Brain microvascular endothelial cell (primary cell): Measurements from ENCODE around the gene PIP4K2A.
A peak's percentile ranks its signal among the peaks of the same experiment; 100 is the strongest.

Experiments used
- DNase-seq: peaks from one replicate; pipeline ENCODE4 v3.0.0-alpha.2; 2020
- H3K27ac ChIP-seq: fragments of 250-450 bp; sonication (Bioruptor Pico); 2 replicates; pipeline ENCODE4 v1.5.1; 2020; ENCODE audit warnings: mild to moderate bottlenecking, moderate library complexity
- H3K27me3 ChIP-seq: fragments of 250-450 bp; sonication (Bioruptor Pico); replicated peaks from 2 replicates; pipeline ENCODE4 v1.5.1; 2020; ENCODE audit warnings: mild to moderate bottlenecking
- H3K36me3 ChIP-seq: fragments of 250-450 bp; sonication (Bioruptor Pico); replicated peaks from 2 replicates; pipeline ENCODE4 v1.5.1; 2020; ENCODE audit warnings: mild to moderate bottlenecking
- H3K4me3 ChIP-seq: 2 replicates; pipeline ENCODE4 v1.5.1; 2011; ENCODE audit warnings: low read depth, mild to moderate bottlenecking, control low read depth, low read length, moderate library complexity
- CTCF ChIP-seq: IDR thresholded peaks from 2 replicates; pipeline ENCODE4 v1.5.1; 2011; ENCODE audit warnings: low read depth, mild to moderate bottlenecking, moderate library complexity, low read length, control low read depth, inconsistent platforms; ENCODE audit errors: missing control alignments
- in situ Hi-C: cut with HindIII; loops from 2 replicates; pipeline ENCODE4 v1.10.0; 2017; ENCODE audit warnings: low sequenced_read_pairs, low pct_ligation_motif_present

PIP4K2A gene

DNA sequence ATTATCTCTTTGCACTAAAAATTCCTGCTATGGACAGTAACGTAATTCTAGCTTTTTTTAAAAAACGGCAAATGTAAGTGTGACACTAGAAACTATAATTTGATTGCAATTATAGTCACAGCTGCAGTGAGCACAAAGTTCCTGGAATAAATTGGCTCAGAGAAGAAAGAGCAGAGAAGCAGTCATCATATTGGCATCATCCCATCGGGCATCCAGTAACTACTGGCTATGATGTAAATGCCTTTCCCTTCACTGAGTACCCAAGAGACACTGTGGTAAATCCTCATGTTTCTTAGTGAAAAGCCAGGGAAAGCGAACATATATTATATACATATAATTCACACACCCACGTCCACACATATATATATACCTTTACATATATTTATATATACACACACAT, 43.6 kb downstream of the PIP4K2A start:
- TF ChIP-seq CTCF = no peak
- Histone ChIP-seq H3K27me3 (no peaks in the 10 kb centered on the region), H3K27ac (no peak overlapping the region), H3K36me3 (no peaks in the 10 kb centered on the region), H3K4me3 (no peak overlapping the region)
- DNase-seq = no peak
- in situ Hi-C loops = no loop called here

GRCh38 chr10:22669163-22669711, 45.1 kb downstream of the PIP4K2A start:
- H3K27me3 ChIP-seq = no peaks in the 10 kb centered on the region
- no peak overlapping the region for H3K27ac ChIP-seq
- H3K36me3 ChIP-seq = no peaks in the 10 kb centered on the region
- no peak overlapping the region for H3K4me3 ChIP-seq
- no peak for DNase-seq
- TF ChIP-seq CTCF = no peak
- in situ Hi-C loops = no loop called here

GRCh38 chr10:22667093-22667480, 47.3 kb downstream of the PIP4K2A start:
- Histone ChIP-seq H3K4me3 (no peak overlapping the region), H3K27me3 (no peaks in the 10 kb centered on the region), H3K27ac (no peak overlapping the region), H3K36me3 (no peaks in the 10 kb centered on the region)
- no peak for TF ChIP-seq CTCF
- in situ Hi-C loops = no loop called here
- DNase-seq = no peak

DNA sequence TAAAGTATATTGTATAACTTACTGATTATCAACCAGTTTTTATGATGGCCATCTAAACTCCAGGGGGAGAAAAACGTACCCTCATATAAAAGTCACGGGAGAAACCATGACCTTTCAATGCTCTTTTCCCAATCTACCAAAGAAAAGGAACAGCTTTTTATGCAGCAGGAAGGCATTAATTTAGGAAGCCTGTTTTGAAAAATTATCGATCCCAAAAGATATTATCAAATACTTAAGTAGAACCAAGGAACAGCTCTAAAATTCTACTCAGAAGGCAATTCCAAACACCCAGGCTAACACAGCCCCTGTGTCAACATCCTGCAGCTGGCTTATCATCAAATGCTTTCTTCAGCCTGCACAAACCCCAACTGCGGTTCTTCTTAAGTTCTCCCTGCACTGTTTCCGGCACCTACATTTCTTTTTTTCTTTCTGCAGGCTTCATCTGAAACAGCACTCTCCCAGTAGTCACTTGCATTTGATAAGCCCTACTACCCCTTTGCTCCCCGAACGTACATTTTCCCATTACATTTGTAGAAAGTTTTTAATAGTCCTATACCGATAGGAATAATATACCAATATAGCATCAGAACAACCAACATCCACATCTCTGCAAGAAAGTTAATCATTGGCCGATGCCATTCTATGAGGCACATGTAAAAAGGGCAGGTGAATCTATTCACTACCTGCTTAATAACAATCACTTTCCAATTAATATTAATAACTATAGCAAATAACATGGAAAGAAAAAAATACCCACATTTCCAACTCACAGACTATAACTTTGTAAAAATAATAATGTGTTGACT, 47.9 kb downstream of the PIP4K2A start:
- no peak for TF ChIP-seq CTCF
- DNase-seq = peak; percentile 48
- in situ Hi-C loops = no loop called here
- no peaks in the 10 kb centered on the region for H3K36me3 ChIP-seq
- no peak overlapping the region for H3K27ac ChIP-seq
- H3K4me3 ChIP-seq = no peak overlapping the region
- no peaks in the 10 kb centered on the region for H3K27me3 ChIP-seq

GRCh38 chr10:22665329-22665728, 49.0 kb downstream of the PIP4K2A start:
- DNase-seq = no peak
- TF ChIP-seq CTCF = no peak
- Histone ChIP-seq H3K27ac (no peak overlapping the region), H3K27me3 (no peaks in the 10 kb centered on the region), H3K4me3 (no peak overlapping the region), H3K36me3 (no peaks in the 10 kb centered on the region)
- in situ Hi-C loops = no loop called here
